B cell (primary cell): ENCODE results near the gene CCDC85C. TPM values are rescaled to one million over a fixed set of nuclear protein-coding genes. Genes with fewer than 3 reads are reported as not detected.

Source experiments
- ATAC-seq: fragments of 200-7000 bp; cut with Tn5 transposase; one replicate; pipeline ENCODE4 v1.10.0; 2021; ENCODE audit warnings: low read depth, mild to moderate bottlenecking, moderate number of reproducible peaks, moderate library complexity
- CTCF ChIA-PET: fragments of 350-600 bp; sonication (Branson Sonifier 250); formaldehyde crosslinking; loops from one replicate; lab custom pipeline; 2021; ENCODE audit warnings: antibody characterized with exemption, inconsistent platforms; lab: Charles Lee
- POLR2A ChIA-PET: fragments of 350-600 bp; sonication (Branson Sonifier 250); formaldehyde crosslinking; loops from one replicate; lab custom pipeline; 2021; ENCODE audit warnings: antibody characterized with exemption; lab: Charles Lee
- DNase-seq: peaks from one replicate; pipeline ENCODE4 v3.0.0; 2013
- H2AFZ ChIP-seq: 2 replicates; pipeline ENCODE4 v1.6.1; 2012; ENCODE audit warnings: mild to moderate bottlenecking, low read depth, low read length; ENCODE audit not compliant: insufficient read depth, poor library complexity, severe bottlenecking
- H3K27ac ChIP-seq, 2 donors: 1 replicate in 1 of 2; 2 replicates in 1 of 2; pipeline ENCODE4 v1.5.1; 2012 to 2013; ENCODE audit warnings: low read length in 2 of 2, mild to moderate bottlenecking in 2 of 2, moderate library complexity in 1 of 2
- H3K27me3 ChIP-seq, 4 experiments: fragments of 200-600 bp in 1 of 4; sonication (generic) in 1 of 4; replicated peaks in 1 of 4; 1 replicate in 2 of 4; 2 replicates in 2 of 4; pipeline versions ENCODE4 v1.6.1 to v1.7.0; 2013 to 2016; ENCODE audit warnings: low read length in 3 of 4, mild to moderate bottlenecking in 2 of 4, mixed read lengths in 1 of 4, moderate library complexity in 1 of 4; ENCODE audit not compliant: insufficient read depth in 4 of 4, control insufficient read depth in 3 of 4; ENCODE audit errors: control extremely low read depth in 1 of 4
- H3K36me3 ChIP-seq, 2 experiments: replicated peaks in 1 of 2; 1 replicate in 1 of 2; 2 replicates in 1 of 2; pipeline versions ENCODE4 v1.6.1 to v1.7.1; 2013; ENCODE audit warnings: low read length in 1 of 2; ENCODE audit not compliant: insufficient read depth in 2 of 2, control insufficient read depth in 1 of 2; ENCODE audit errors: control extremely low read depth in 1 of 2, extremely low read depth in 1 of 2
- H3K4me1 ChIP-seq, 2 donors: fragments of 200-600 bp in 1 of 2; sonication (generic) in 1 of 2; 1 replicate in 1 of 2; 2 replicates in 1 of 2; pipeline versions ENCODE4 v1.5.1 to v1.6.1; 2013 to 2017; ENCODE audit warnings: low read length in 2 of 2; ENCODE audit not compliant: control insufficient read depth in 2 of 2, insufficient read depth in 2 of 2
- H3K4me2 ChIP-seq: replicated peaks from 2 replicates; pipeline ENCODE3; 2012; ENCODE audit warnings: mild to moderate bottlenecking, low read depth, low read length; ENCODE audit not compliant: poor library complexity, severe bottlenecking
- H3K4me3 ChIP-seq, 5 experiments: fragments of 200-600 bp in 1 of 5; sonication (generic) in 1 of 5; 1 replicate in 3 of 5; 2 replicates in 2 of 5; pipeline versions ENCODE4 v1.5.1 to v1.7.0; 2011 to 2016; ENCODE audit warnings: low read length in 4 of 5, mild to moderate bottlenecking in 4 of 5, low read depth in 2 of 5, control low read depth in 1 of 5, moderate library complexity in 1 of 5; ENCODE audit not compliant: insufficient read depth in 1 of 5; ENCODE audit errors: control extremely low read depth in 1 of 5, extremely low read depth in 1 of 5
- H3K79me2 ChIP-seq: fragments of 200-600 bp; sonication (generic); one replicate; pipeline ENCODE4 v1.6.0; 2016; ENCODE audit warnings: low read length; ENCODE audit not compliant: control insufficient read depth, insufficient read depth
- H3K9ac ChIP-seq: fragments of 200-600 bp; sonication (generic); 2 replicates; pipeline ENCODE4 v1.6.1; 2017; ENCODE audit warnings: mild to moderate bottlenecking, low read length, moderate library complexity
- H3K9me3 ChIP-seq, 3 donors: one replicate each; pipeline versions ENCODE4 v1.6.1 to v1.7.1; 2013; ENCODE audit warnings: low read length in 2 of 3; ENCODE audit not compliant: control insufficient read depth in 2 of 3, insufficient read depth in 1 of 3; ENCODE audit errors: control extremely low read depth in 1 of 3
- H4K20me1 ChIP-seq: 2 replicates; pipeline ENCODE4 v1.6.0; 2012; ENCODE audit warnings: mild to moderate bottlenecking, low read length; ENCODE audit not compliant: insufficient read depth, control insufficient read depth, poor library complexity, severe bottlenecking
- H3K27ac Mint-ChIP-seq: one replicate; pipeline ENCODE4 v1.8.0; 2021; ENCODE audit warnings: mixed read lengths
- H3K27me3 Mint-ChIP-seq: one replicate; pipeline ENCODE4 v1.8.0; 2021; ENCODE audit warnings: mixed read lengths
- H3K4me1 Mint-ChIP-seq: one replicate; pipeline ENCODE4 v1.8.0; 2021; ENCODE audit warnings: mixed read lengths
- H3K4me3 Mint-ChIP-seq: one replicate; pipeline ENCODE4 v1.8.0; 2021; ENCODE audit warnings: mixed read lengths
- H3K9me3 Mint-ChIP-seq: one replicate; pipeline ENCODE4 v1.8.0; 2022; ENCODE audit warnings: mixed read lengths; ENCODE audit not compliant: insufficient read depth
- CTCF ChIP-seq: fragments of 200-600 bp; IDR thresholded peaks from one replicate; pipeline ENCODE4 v1.8.0; 2022; ENCODE audit warnings: antibody characterized with exemption, mild to moderate bottlenecking
- EZH2 ChIP-seq: IDR thresholded peaks from 2 replicates; pipeline ENCODE4 v1.6.1; 2012; ENCODE audit warnings: borderline replicate concordance, low read depth, mild to moderate bottlenecking, moderate library complexity, low read length; ENCODE audit not compliant: insufficient read depth, poor library complexity, severe bottlenecking
- WGBS: methylation state at CpG from one replicate; pipeline ENCODE4 v1.1.5; 2013; ENCODE audit warnings: missing lambda C conversion rate; ENCODE audit not compliant: insufficient coverage; 5-methylcytosine and 5-hydroxymethylcytosine counted together
- intact Hi-C: fragments of 100-400 bp; cut with micrococcal nuclease; formaldehyde crosslinking; loops from one replicate; pipeline ENCODE4 v1.10.0; 2022
- polyA plus RNA-seq: library from polyadenylated mRNA; depleted of rRNA; stranded (reverse); fragments of >200 nt; gene quantifications from 2 replicates; pipeline ENCODE4 v1.2.3, GENCODE V29; 2012
- total RNA-seq, 2 donors: library from RNA; stranded (reverse); fragments of 120-200 nt in 1 of 2; gene quantifications; 1 replicate in 1 of 2; 2 replicates in 1 of 2; pipeline versions ENCODE4 v1.2.3 to v1.2.4, GENCODE V29; 2013 to 2022

Gene CCDC85C
- total and polyA plus RNA-seq, 2 donors (not counting 1 experiment from before 2014, with no cell fraction given), result 0.52 to 2.7 TPM

DNA sequence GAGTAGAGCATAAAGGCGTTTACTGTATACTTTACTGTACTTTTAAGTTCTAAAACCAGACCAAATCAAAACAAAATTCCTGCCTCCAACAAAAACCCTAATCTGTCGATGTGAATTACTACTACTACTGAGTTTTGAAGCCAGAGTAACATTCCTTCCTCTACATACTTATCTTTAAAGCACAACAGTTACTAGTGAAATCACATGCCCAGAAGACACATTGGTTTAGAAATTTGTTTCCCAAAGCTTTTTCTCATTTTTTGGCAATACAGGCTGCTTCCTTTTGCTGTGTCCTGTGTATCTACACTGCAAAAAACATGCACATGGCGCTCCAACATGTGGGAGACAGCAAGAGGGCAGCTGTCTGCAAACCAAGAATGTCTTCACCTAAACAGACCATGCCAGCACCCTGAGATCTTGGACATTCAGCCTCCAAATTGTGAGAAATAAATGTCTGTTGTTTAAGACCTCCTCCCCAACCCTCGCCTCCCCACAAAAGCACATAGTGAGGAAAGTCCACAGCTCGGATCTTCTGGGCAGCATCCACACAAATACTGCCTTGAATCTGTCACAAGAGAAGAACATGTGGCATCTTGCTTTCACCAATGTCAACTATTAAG is 144.4 kb downstream of the CCDC85C start:
- TF ChIP-seq EZH2, result no peak
- TF ChIP-seq CTCF, result no peak
- Mint-ChIP-seq H3K27me3 (no peaks in the 10 kb centered on the region), H3K4me1 (peaks cover 1% of the 10 kb centered on the region), H3K4me3 (no peak overlapping the region), H3K9me3 (no peaks in the 10 kb centered on the region), H3K27ac (no peak overlapping the region)
- Histone ChIP-seq H3K4me2 (no peak overlapping the region), H4K20me1 (no peaks in the 10 kb centered on the region), H3K36me3 (peaks cover 23 to 72% of the 10 kb centered on the region in 2 experiments), H3K79me2 (no peaks in the 10 kb centered on the region), H3K9ac (no peak overlapping the region), H3K27me3 (no peaks in the 10 kb centered on the region), H3K27ac (no peak overlapping the region), H3K9me3 (no peaks in the 10 kb centered on the region), H3K4me3 (no peak overlapping the region), H2AFZ (no peak overlapping the region), H3K4me1 (no peaks in the 10 kb centered on the region)
- ChIA-PET CTCF (no interaction called here), POLR2A (no interaction called here)
- ATAC-seq (no peak), DNase-seq (no peak)
- WGBS, result 100% methylated on average over 3 of the region's 5 CpGs
- intact Hi-C loops, result no loop called here

- TF ChIP-seq EZH2 (no peak), CTCF (no peak)
- H3K27ac Mint-ChIP-seq, result no peak overlapping the region
Measured at GRCh38 chr14:99454246-99454645, 149.8 kb downstream of the CCDC85C start.

More at GRCh38 chr14:99454246-99454645, 149.8 kb downstream of the CCDC85C start:
- no peaks in the 10 kb centered on the region for H3K4me1 Mint-ChIP-seq
- intact Hi-C loops, result no loop called here
- no peak overlapping the region for H3K4me2 ChIP-seq
- no peak overlapping the region for H2AFZ ChIP-seq
- H3K27ac ChIP-seq, result no peak overlapping the region
- no peaks in the 10 kb centered on the region for H3K27me3 Mint-ChIP-seq
- no peak overlapping the region for H3K4me3 ChIP-seq
- H3K9me3 Mint-ChIP-seq, result no peaks in the 10 kb centered on the region
- DNase-seq (no peak), ATAC-seq (no peak)
- no CpG with 5 or more reads among the region's 3 CpGs for WGBS
- H3K9me3 ChIP-seq, result no peaks in the 10 kb centered on the region
- POLR2A ChIA-PET, result no interaction called here
- H3K9ac ChIP-seq, result no peak overlapping the region
- H3K4me3 Mint-ChIP-seq, result no peak overlapping the region
- H3K4me1 ChIP-seq, result no peaks in the 10 kb centered on the region
- no peaks in the 10 kb centered on the region for H4K20me1 ChIP-seq
- no peaks in the 10 kb centered on the region for H3K27me3 ChIP-seq
- H3K36me3 ChIP-seq, result peaks cover 5 to 45% of the 10 kb centered on the region in 2 experiments
- CTCF ChIA-PET, result no interaction called here
- H3K79me2 ChIP-seq, result no peaks in the 10 kb centered on the region
